Natural killer cell (primary cell): ENCODE measurements around the gene NAPB. TPM values are rescaled to one million over a fixed set of nuclear protein-coding genes. Genes with fewer than 3 reads are reported as not detected.

ENCODE experiments used
- ATAC-seq, 3 donors: fragments of 150-1000 bp in 2 of 3; fragments of 200-7000 bp in 1 of 3; cut with Tn5 transposase; 1 replicate in 1 of 3; 2 replicates in 2 of 3; pipeline ENCODE4 v1.10.0; 2021; ENCODE audit warnings: mild to moderate bottlenecking in 2 of 3, moderate library complexity in 2 of 3
- DNase-seq, 2 donors: peaks; one replicate each; pipeline versions ENCODE4 v3.0.0 to v3.0.0-alpha.2; 2013 to 2021; ENCODE audit warnings: mixed read lengths in 1 of 2
- H3K27ac ChIP-seq: one replicate; pipeline ENCODE4 v1.5.1; 2013; ENCODE audit warnings: mild to moderate bottlenecking, low read length
- H3K27me3 ChIP-seq: one replicate; pipeline ENCODE4 v1.6.1; 2013; ENCODE audit warnings: low read length; ENCODE audit not compliant: control insufficient read depth, insufficient read depth
- H3K36me3 ChIP-seq: one replicate; pipeline ENCODE4 v1.6.1; 2013; ENCODE audit warnings: low read length; ENCODE audit not compliant: control insufficient read depth, insufficient read depth
- H3K4me1 ChIP-seq: one replicate; pipeline ENCODE4 v1.6.1; 2013; ENCODE audit warnings: low read length; ENCODE audit not compliant: control insufficient read depth, insufficient read depth
- H3K4me3 ChIP-seq: one replicate; pipeline ENCODE4 v1.5.1; 2013; ENCODE audit warnings: low read length
- H3K9me3 ChIP-seq: one replicate; pipeline ENCODE4 v1.6.1; 2013; ENCODE audit warnings: low read length; ENCODE audit not compliant: control insufficient read depth, insufficient read depth
- H3K27ac Mint-ChIP-seq, 2 donors: one replicate each; pipeline ENCODE4 v1.8.0; 2022; ENCODE audit warnings: mild to moderate bottlenecking in 2 of 2, mixed read lengths in 2 of 2, moderate library complexity in 1 of 2
- H3K27me3 Mint-ChIP-seq, 2 donors: one replicate each; pipeline ENCODE4 v1.8.0; 2022; ENCODE audit warnings: low read depth in 2 of 2, mixed read lengths in 2 of 2
- H3K36me3 Mint-ChIP-seq: one replicate; pipeline ENCODE4 v1.8.0; 2022; ENCODE audit warnings: mixed read lengths
- H3K4me1 Mint-ChIP-seq, 2 donors: one replicate each; pipeline ENCODE4 v1.8.0; 2022; ENCODE audit warnings: mixed read lengths in 2 of 2
- H3K4me3 Mint-ChIP-seq: one replicate; pipeline ENCODE4 v1.8.0; 2022; ENCODE audit warnings: mild to moderate bottlenecking, moderate library complexity, mixed read lengths
- H3K9me3 Mint-ChIP-seq, 2 donors: one replicate each; pipeline ENCODE4 v1.8.0; 2022; ENCODE audit warnings: mixed read lengths in 2 of 2
- WGBS: methylation state at CpG from one replicate; pipeline ENCODE4 v1.1.7; 2013; ENCODE audit warnings: missing lambda C conversion rate; ENCODE audit not compliant: insufficient coverage; 5-methylcytosine and 5-hydroxymethylcytosine counted together
- intact Hi-C: fragments of 100-400 bp; cut with micrococcal nuclease; formaldehyde crosslinking; loops from one replicate; pipeline ENCODE4 v1.14.2; 2022
- total RNA-seq, 4 donors: library from RNA; stranded (reverse); fragments of 120-200 nt in 1 of 4; gene quantifications; one replicate each; pipeline versions ENCODE4 v1.2.3 to v1.2.4, GENCODE V29; 2013 to 2022
- TF ChIP-seq, protein P1 (sequence below): fragments of 200-600 bp; IDR thresholded peaks from one replicate; pipeline ENCODE4 v1.8.0; 2022; ENCODE audit warnings: antibody characterized with exemption

The NAPB gene
- total RNA-seq, 3 donors from 2014 or later (not counting 1 experiment from before 2014, with no cell fraction given), result 22.8 to 23.9 (median 22.9) TPM

DNA sequence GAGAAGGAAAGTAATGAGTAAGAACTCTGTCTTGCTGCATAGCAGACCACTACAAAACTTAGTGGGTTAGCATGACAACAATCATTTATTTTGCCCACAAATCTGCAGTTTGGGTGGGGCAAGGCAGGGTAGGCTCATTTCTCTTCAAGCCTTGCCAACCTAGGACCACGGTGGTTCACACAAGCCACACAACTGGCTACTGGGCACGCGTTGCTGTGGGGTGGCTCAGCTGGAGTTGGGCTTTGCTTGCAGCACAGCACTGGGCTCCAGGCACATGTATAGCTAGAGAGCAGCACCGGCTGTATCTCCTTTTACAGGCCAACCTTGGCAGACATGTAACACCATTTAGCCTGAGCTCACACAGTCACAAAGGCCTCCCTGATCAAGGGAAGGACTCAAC lies 75.3 kb downstream of the NAPB start:
- no peak for DNase-seq
- Histone ChIP-seq H3K27ac (no peak overlapping the region), H3K36me3 (no peaks in the 10 kb centered on the region), H3K27me3 (no peaks in the 10 kb centered on the region), H3K4me1 (peaks cover 6% of the 10 kb centered on the region), H3K4me3 (no peak overlapping the region), H3K9me3 (no peaks in the 10 kb centered on the region)
- Mint-ChIP-seq H3K27ac (no peak overlapping the region), H3K9me3 (no peaks in the 10 kb centered on the region), H3K27me3 (no peaks in the 10 kb centered on the region), H3K4me3 (no peak overlapping the region), H3K36me3 (no peaks in the 10 kb centered on the region), H3K4me1 (peaks cover 13 to 15% of the 10 kb centered on the region in 2 donors)
- 64% methylated on average over 4 of the region's 4 CpGs for WGBS
- intact Hi-C loops, result loop anchor here (5.0 to 10.0 kb wide), 2 partner anchors 261 to 1541 kb away; partner anchors contain the start of gene CST9
- TF ChIP-seq, protein P1, sequence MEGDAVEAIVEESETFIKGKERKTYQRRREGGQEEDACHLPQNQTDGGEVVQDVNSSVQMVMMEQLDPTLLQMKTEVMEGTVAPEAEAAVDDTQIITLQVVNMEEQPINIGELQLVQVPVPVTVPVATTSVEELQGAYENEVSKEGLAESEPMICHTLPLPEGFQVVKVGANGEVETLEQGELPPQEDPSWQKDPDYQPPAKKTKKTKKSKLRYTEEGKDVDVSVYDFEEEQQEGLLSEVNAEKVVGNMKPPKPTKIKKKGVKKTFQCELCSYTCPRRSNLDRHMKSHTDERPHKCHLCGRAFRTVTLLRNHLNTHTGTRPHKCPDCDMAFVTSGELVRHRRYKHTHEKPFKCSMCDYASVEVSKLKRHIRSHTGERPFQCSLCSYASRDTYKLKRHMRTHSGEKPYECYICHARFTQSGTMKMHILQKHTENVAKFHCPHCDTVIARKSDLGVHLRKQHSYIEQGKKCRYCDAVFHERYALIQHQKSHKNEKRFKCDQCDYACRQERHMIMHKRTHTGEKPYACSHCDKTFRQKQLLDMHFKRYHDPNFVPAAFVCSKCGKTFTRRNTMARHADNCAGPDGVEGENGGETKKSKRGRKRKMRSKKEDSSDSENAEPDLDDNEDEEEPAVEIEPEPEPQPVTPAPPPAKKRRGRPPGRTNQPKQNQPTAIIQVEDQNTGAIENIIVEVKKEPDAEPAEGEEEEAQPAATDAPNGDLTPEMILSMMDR, result no peak
- ATAC-seq, result no peak

DNA sequence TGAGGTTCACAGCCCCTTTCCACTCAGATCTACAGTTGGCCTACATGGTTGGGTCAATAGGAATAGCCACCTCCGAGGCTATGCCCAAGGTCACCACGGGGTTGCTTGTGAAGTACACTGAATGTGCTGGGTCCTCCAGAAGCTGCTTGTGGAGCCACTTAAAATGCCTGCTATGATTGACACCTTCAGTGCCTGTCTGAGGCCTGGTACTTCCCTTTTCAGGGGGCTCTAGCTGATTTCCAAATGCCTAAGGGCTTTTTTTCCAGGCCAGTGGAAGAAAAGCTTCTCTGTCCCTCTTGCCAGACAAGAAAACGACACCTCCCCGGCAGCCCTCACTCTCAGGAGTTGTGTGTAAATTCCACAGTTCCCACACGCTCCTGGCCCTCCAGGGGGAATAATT lies 77.0 kb downstream of the NAPB start:
- TF ChIP-seq, protein P1, result no peak
- Mint-ChIP-seq H3K36me3 (no peaks in the 10 kb centered on the region), H3K4me1 (peaks cover 3% of the 10 kb centered on the region in 2 donors), H3K27ac (no peak overlapping the region), H3K27me3 (peaks cover 0 to under 1% of the 10 kb centered on the region in 2 donors), H3K9me3 (no peaks in the 10 kb centered on the region), H3K4me3 (no peak overlapping the region)
- Histone ChIP-seq H3K27ac (no peak overlapping the region), H3K36me3 (no peaks in the 10 kb centered on the region), H3K9me3 (no peaks in the 10 kb centered on the region), H3K4me3 (no peak overlapping the region), H3K4me1 (peaks cover 3% of the 10 kb centered on the region), H3K27me3 (no peaks in the 10 kb centered on the region)
- ATAC-seq (no peak), DNase-seq (no peak)
- intact Hi-C loops, result loop anchor here (10.0 kb wide), 1 partner anchor 1540 kb away; no protein-coding TSS in a partner anchor
- 63% methylated on average over 5 of the region's 5 CpGs for WGBS

DNA sequence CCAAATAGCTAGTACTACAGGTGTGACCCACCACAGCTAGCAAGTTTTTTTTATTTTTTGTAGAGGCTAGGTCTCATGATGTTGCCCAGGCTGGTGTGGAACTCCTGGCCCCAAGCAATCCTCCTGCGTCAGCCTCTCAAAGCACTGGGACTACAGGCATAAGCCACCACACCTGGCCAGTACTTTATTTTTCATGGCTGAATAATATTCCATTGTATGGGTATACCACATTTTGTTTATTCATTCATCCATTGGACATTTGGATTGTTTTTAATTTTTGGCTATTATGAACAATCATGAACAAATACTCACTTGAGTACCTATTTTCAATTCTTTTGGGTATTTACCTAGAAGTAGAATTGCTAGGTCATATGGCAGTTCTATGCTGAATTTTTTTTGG lies 77.7 kb downstream of the NAPB start:
- Mint-ChIP-seq H3K36me3 (no peaks in the 10 kb centered on the region), H3K4me1 (no peaks in the 10 kb centered on the region), H3K27me3 (peaks cover 0 to 3% of the 10 kb centered on the region in 2 donors), H3K27ac (no peak overlapping the region), H3K9me3 (no peaks in the 10 kb centered on the region), H3K4me3 (no peak overlapping the region)
- Histone ChIP-seq H3K9me3 (no peaks in the 10 kb centered on the region), H3K36me3 (no peaks in the 10 kb centered on the region), H3K27me3 (no peaks in the 10 kb centered on the region), H3K4me1 (no peaks in the 10 kb centered on the region), H3K27ac (no peak overlapping the region), H3K4me3 (no peak overlapping the region)
- WGBS, result 78% methylated on average over 1 of the region's 1 CpG
- DNase-seq, result no peak
- intact Hi-C loops, result loop anchor here (10.0 kb wide), 1 partner anchor 1539 kb away; no protein-coding TSS in a partner anchor
- no peak for ATAC-seq
- TF ChIP-seq, protein P1, result no peak

DNA sequence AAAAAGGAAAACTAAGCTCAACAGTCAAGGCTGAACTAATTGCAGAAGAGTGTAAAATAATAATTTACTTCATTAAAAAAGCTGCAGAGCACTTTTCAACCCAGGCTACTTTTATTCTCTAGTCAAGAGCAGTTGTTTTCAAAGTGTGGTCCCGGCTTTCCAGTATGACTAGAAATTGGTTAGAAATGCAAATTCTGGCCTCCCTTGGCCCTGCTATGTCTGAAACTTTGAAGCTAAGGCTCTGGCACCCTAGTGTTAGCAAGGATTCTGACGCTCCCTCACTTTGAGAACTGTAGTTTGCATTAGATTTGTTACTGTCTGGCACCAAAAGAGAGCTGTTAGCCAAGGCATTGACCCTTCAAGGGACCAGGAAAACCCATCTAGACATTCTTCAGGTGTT lies 80.2 kb downstream of the NAPB start:
- intact Hi-C loops, result loop anchor here (10.0 kb wide), 1 partner anchor 1536 kb away; no protein-coding TSS in a partner anchor
- H3K4me3 Mint-ChIP-seq, result no peak overlapping the region
- Histone ChIP-seq H3K27ac (no peak overlapping the region), H3K4me1 (no peaks in the 10 kb centered on the region), H3K36me3 (no peaks in the 10 kb centered on the region), H3K9me3 (no peaks in the 10 kb centered on the region), H3K4me3 (no peak overlapping the region), H3K27me3 (no peaks in the 10 kb centered on the region)
- no peaks in the 10 kb centered on the region for H3K9me3 Mint-ChIP-seq
- H3K36me3 Mint-ChIP-seq, result no peaks in the 10 kb centered on the region
- WGBS, result 66% methylated on average over 2 of the region's 2 CpGs
- peaks cover 0 to 3% of the 10 kb centered on the region in 2 donors for H3K27me3 Mint-ChIP-seq
- H3K27ac Mint-ChIP-seq, result no peak overlapping the region
- no peak for DNase-seq
- H3K4me1 Mint-ChIP-seq, result no peaks in the 10 kb centered on the region
- no peak for ATAC-seq
- TF ChIP-seq, protein P1, result no peak
